HG02840 (cell line): ENCODE measurements around the gene GPR150.

Experiments
- ATAC-seq: cut with Tn5 transposase; IDR thresholded peaks from one replicate; pipeline ENCODE4 v1.9.1; 2021; ENCODE audit warnings: mild to moderate bottlenecking, moderate library complexity, moderate number of reproducible peaks; ENCODE audit not compliant: unreplicated experiment, low FRiP score

GPR150 gene

GRCh38 chr5:95620030-95620869, at the start of gene GPR150:
TSS of gene GPR150 (plus strand) at chr5:95620087. CDS start at chr5:95620276, 189 bp downstream.
- peak; percentile 51 for ATAC-seq

GRCh38 chr5:95572016-95572415, 47.9 kb upstream of the GPR150 start:
- no peak for ATAC-seq

- ATAC-seq: no peak
Measured at GRCh38 chr5:95581576-95581975, 38.3 kb upstream of the GPR150 start.

GRCh38 chr5:95583992-95584391, 35.9 kb upstream of the GPR150 start:
- ATAC-seq: no peak

- ATAC-seq: no peak
Measured at GRCh38 chr5:95590880-95591279, 29.0 kb upstream of the GPR150 start.

GRCh38 chr5:95591490-95591901, 28.4 kb upstream of the GPR150 start:
- no peak for ATAC-seq

- ATAC-seq: no peak
Measured at GRCh38 chr5:95595289-95595931, 24.5 kb upstream of the GPR150 start.

- ATAC-seq: no peak
Measured at GRCh38 chr5:95599252-95599651, 20.6 kb upstream of the GPR150 start.

GRCh38 chr5:95600557-95600956, 19.3 kb upstream of the GPR150 start:
- ATAC-seq: no peak

GRCh38 chr5:95605786-95606185, 14.1 kb upstream of the GPR150 start:
- no peak for ATAC-seq

GRCh38 chr5:95606419-95606818, 13.5 kb upstream of the GPR150 start:
- ATAC-seq: no peak

- ATAC-seq: no peak
Measured at GRCh38 chr5:95609711-95610110, 10.2 kb upstream of the GPR150 start.

GRCh38 chr5:95610546-95610945, 9.3 kb upstream of the GPR150 start:
- ATAC-seq: no peak

GRCh38 chr5:95611396-95611795, 8.5 kb upstream of the GPR150 start:
- no peak for ATAC-seq

- no peak for ATAC-seq
Measured at GRCh38 chr5:95613514-95613913, 6.4 kb upstream of the GPR150 start.

GRCh38 chr5:95615164-95615467, 4.8 kb upstream of the GPR150 start:
- ATAC-seq: no peak

- no peak for ATAC-seq
Measured at GRCh38 chr5:95617057-95617456, 2.8 kb upstream of the GPR150 start.

GRCh38 chr5:95619096-95619495, 791 bp upstream of the GPR150 start:
- no peak for ATAC-seq

- ATAC-seq: no peak
Measured at GRCh38 chr5:95619514-95620029, 315 bp upstream of the GPR150 start.

GRCh38 chr5:95620870-95621838, 1.3 kb downstream of the GPR150 start:
- peak; percentile 43 for ATAC-seq
